Muscle layer of duodenum (tissue), 2 donors: ENCODE data around the gene GALNT10.

Experiments used
- H3K27ac ChIP-seq: one replicate; pipeline ENCODE4 v1.7.0; 2013; ENCODE audit warnings: mild to moderate bottlenecking, low read length
- H3K27me3 ChIP-seq: one replicate; pipeline ENCODE4 v1.7.0; 2013; ENCODE audit warnings: low read depth, mild to moderate bottlenecking, control low read depth, low read length
- H3K36me3 ChIP-seq, 2 donors: one replicate each; pipeline ENCODE4 v1.7.0; 2013; ENCODE audit warnings: low read length in 2 of 2, control low read depth in 1 of 2, mild to moderate bottlenecking in 1 of 2; ENCODE audit not compliant: insufficient read depth in 2 of 2, control insufficient read depth in 1 of 2
- H3K4me1 ChIP-seq, 2 donors: one replicate each; pipeline ENCODE4 v1.7.0; 2013; ENCODE audit warnings: low read length in 2 of 2, mild to moderate bottlenecking in 2 of 2, control low read depth in 1 of 2, moderate library complexity in 1 of 2; ENCODE audit not compliant: insufficient read depth in 2 of 2, control insufficient read depth in 1 of 2
- H3K4me3 ChIP-seq, 2 donors: one replicate each; pipeline ENCODE4 v1.7.0; 2013; ENCODE audit warnings: low read length in 2 of 2, low read depth in 1 of 2, mild to moderate bottlenecking in 1 of 2
- H3K9me3 ChIP-seq, 2 donors: one replicate each; pipeline ENCODE4 v1.7.0; 2013; ENCODE audit warnings: low read length in 2 of 2, control low read depth in 1 of 2, mild to moderate bottlenecking in 1 of 2; ENCODE audit not compliant: control insufficient read depth in 1 of 2
- donor health status: healthy.

The GALNT10 gene

GRCh38 chr5:154207204-154207603 is 16.7 kb downstream of the GALNT10 start:
- peaks cover 0 to 5% of the 10 kb centered on the region in 2 donors for H3K36me3 ChIP-seq
- no peak overlapping the region for H3K4me3 ChIP-seq
- H3K27ac ChIP-seq: no peak overlapping the region
- peaks cover 3 to 9% of the 10 kb centered on the region in 2 donors for H3K4me1 ChIP-seq
- no peaks in the 10 kb centered on the region for H3K27me3 ChIP-seq
- peaks cover 0 to 4% of the 10 kb centered on the region in 2 donors for H3K9me3 ChIP-seq

- no peaks in the 10 kb centered on the region for H3K27me3 ChIP-seq
Measured at GRCh38 chr5:154209591-154210081, 19.1 kb downstream of the GALNT10 start.

GRCh38 chr5:154210163-154210562 is 19.6 kb downstream of the GALNT10 start:
- Histone ChIP-seq H3K4me1 (peaks cover 0 to 16% of the 10 kb centered on the region in 2 donors), H3K9me3 (peaks cover 0 to 4% of the 10 kb centered on the region in 2 donors), H3K27ac (no peak overlapping the region), H3K36me3 (peaks cover 0 to 5% of the 10 kb centered on the region in 2 donors), H3K4me3 (no peak overlapping the region), H3K27me3 (no peaks in the 10 kb centered on the region)

More at GRCh38 chr5:154209591-154210081, 19.1 kb downstream of the GALNT10 start:
- H3K4me1 ChIP-seq: peaks cover 0 to 13% of the 10 kb centered on the region in 2 donors
- no peak overlapping the region for H3K4me3 ChIP-seq
- peaks cover 0 to 4% of the 10 kb centered on the region in 2 donors for H3K9me3 ChIP-seq
- H3K36me3 ChIP-seq: peaks cover 0 to 5% of the 10 kb centered on the region in 2 donors
- no peak overlapping the region for H3K27ac ChIP-seq

GRCh38 chr5:154211641-154212390 is 21.3 kb downstream of the GALNT10 start:
- peaks cover 0 to 4% of the 10 kb centered on the region in 2 donors for H3K9me3 ChIP-seq
- H3K36me3 ChIP-seq: peaks cover 0 to 5% of the 10 kb centered on the region in 2 donors
- no peak overlapping the region for H3K27ac ChIP-seq
- H3K4me3 ChIP-seq: no peak overlapping the region
- H3K27me3 ChIP-seq: no peaks in the 10 kb centered on the region
- peaks cover 0 to 26% of the 10 kb centered on the region in 2 donors for H3K4me1 ChIP-seq

- Histone ChIP-seq H3K9me3 (peaks cover 0 to 4% of the 10 kb centered on the region in 2 donors), H3K27me3 (no peaks in the 10 kb centered on the region), H3K4me3 (no peak overlapping the region), H3K4me1 (peaks cover 0 to 42% of the 10 kb centered on the region in 2 donors), H3K36me3 (peaks cover 0 to 5% of the 10 kb centered on the region in 2 donors), H3K27ac (peak overlapping the region; percentile 10)
Measured at GRCh38 chr5:154213592-154213991, 23.1 kb downstream of the GALNT10 start.

- Histone ChIP-seq H3K36me3 (no peaks in the 10 kb centered on the region), H3K9me3 (no peaks in the 10 kb centered on the region), H3K27ac (peak overlapping the region; percentile 10), H3K4me3 (no peak overlapping the region), H3K4me1 (peaks cover 0 to 52% of the 10 kb centered on the region in 2 donors), H3K27me3 (no peaks in the 10 kb centered on the region)
Measured at GRCh38 chr5:154214371-154215106, 24.0 kb downstream of the GALNT10 start.

GRCh38 chr5:154215571-154216325 is 25.2 kb downstream of the GALNT10 start:
- Histone ChIP-seq H3K27ac (no peak overlapping the region), H3K4me3 (no peak overlapping the region), H3K9me3 (no peaks in the 10 kb centered on the region), H3K36me3 (no peaks in the 10 kb centered on the region), H3K4me1 (peaks cover 0 to 63% of the 10 kb centered on the region in 2 donors), H3K27me3 (no peaks in the 10 kb centered on the region)

- Histone ChIP-seq H3K27ac (no peak overlapping the region), H3K27me3 (no peaks in the 10 kb centered on the region), H3K4me1 (peaks cover 0 to 68% of the 10 kb centered on the region in 2 donors), H3K4me3 (no peak overlapping the region), H3K36me3 (no peaks in the 10 kb centered on the region), H3K9me3 (no peaks in the 10 kb centered on the region)
Measured at GRCh38 chr5:154217462-154217861, 26.9 kb downstream of the GALNT10 start.

- Histone ChIP-seq H3K27ac (no peak overlapping the region), H3K27me3 (no peaks in the 10 kb centered on the region), H3K9me3 (no peaks in the 10 kb centered on the region), H3K4me1 (peaks cover 0 to 68% of the 10 kb centered on the region in 2 donors), H3K4me3 (no peak overlapping the region), H3K36me3 (no peaks in the 10 kb centered on the region)
Measured at GRCh38 chr5:154218786-154219185, 28.3 kb downstream of the GALNT10 start.

GRCh38 chr5:154220625-154221024 is 30.1 kb downstream of the GALNT10 start:
- Histone ChIP-seq H3K36me3 (no peaks in the 10 kb centered on the region), H3K27ac (no peak overlapping the region), H3K27me3 (no peaks in the 10 kb centered on the region), H3K4me3 (no peak overlapping the region), H3K4me1 (peaks cover 0 to 53% of the 10 kb centered on the region in 2 donors), H3K9me3 (no peaks in the 10 kb centered on the region)
